Immature natural killer cell (primary cell): ENCODE data around the gene SHOX. TPM values are rescaled to one million over a fixed set of nuclear protein-coding genes. Genes with fewer than 3 reads are reported as not detected.

ENCODE experiments used
- DNase-seq, 3 donors: peaks; one replicate each; pipeline ENCODE4 v3.0.0; 2022; ENCODE audit warnings: mixed read lengths in 1 of 3
- H3K27ac Mint-ChIP-seq, 6 donors: one replicate each; pipeline ENCODE4 v1.8.0; 2020; ENCODE audit warnings: mixed read lengths in 6 of 6, mild to moderate bottlenecking in 5 of 6, inconsistent platforms in 4 of 6, moderate library complexity in 3 of 6
- H3K27me3 Mint-ChIP-seq, 3 donors: one replicate each; pipeline ENCODE4 v1.8.0; 2020 to 2021; ENCODE audit warnings: low read depth in 3 of 3, mild to moderate bottlenecking in 3 of 3, mixed read lengths in 3 of 3, moderate library complexity in 3 of 3, inconsistent platforms in 1 of 3
- H3K36me3 Mint-ChIP-seq, 3 donors: one replicate each; pipeline ENCODE4 v1.8.0; 2020; ENCODE audit warnings: mixed read lengths in 3 of 3, inconsistent platforms in 2 of 3, mild to moderate bottlenecking in 2 of 3
- H3K4me1 Mint-ChIP-seq, 2 donors: one replicate each; pipeline ENCODE4 v1.8.0; 2020; ENCODE audit warnings: inconsistent platforms in 2 of 2, mild to moderate bottlenecking in 2 of 2, mixed read lengths in 2 of 2, moderate library complexity in 1 of 2
- H3K4me3 Mint-ChIP-seq, 5 donors: one replicate each; pipeline ENCODE4 v1.8.0; 2020; ENCODE audit warnings: mild to moderate bottlenecking in 5 of 5, mixed read lengths in 5 of 5, inconsistent platforms in 3 of 5, moderate library complexity in 3 of 5
- H3K9me3 Mint-ChIP-seq, 6 donors: one replicate each; pipeline ENCODE4 v1.8.0; 2020; ENCODE audit warnings: mild to moderate bottlenecking in 6 of 6, mixed read lengths in 6 of 6, inconsistent platforms in 4 of 6, moderate library complexity in 3 of 6
- polyA plus RNA-seq, 3 donors: library from polyadenylated mRNA; unstranded; fragments of 300-500 nt; fragmentation: Illumina TruSeq; gene quantifications; one replicate each; pipeline ENCODE4 v1.2.3, GENCODE V29; 2021

Gene SHOX
- polyA plus RNA-seq, 3 donors from 2014 or later, result not detected

- no peak for DNase-seq
- Mint-ChIP-seq H3K27me3 (peaks cover 8 to 38% (median 26%) of the 10 kb centered on the region in 3 donors), H3K4me3 (no peak overlapping the region), H3K9me3 (peaks cover 0 to 3% (median 0%) of the 10 kb centered on the region in 6 donors), H3K4me1 (no peaks in the 10 kb centered on the region), H3K36me3 (no peaks in the 10 kb centered on the region), H3K27ac (no peak overlapping the region)
Observed at GRCh38 chrX:636981-637659, 6.5 kb downstream of the SHOX start.

- H3K27ac Mint-ChIP-seq, result no peak overlapping the region
- no peaks in the 10 kb centered on the region for H3K36me3 Mint-ChIP-seq
- peaks cover 7 to 35% (median 19%) of the 10 kb centered on the region in 3 donors for H3K27me3 Mint-ChIP-seq
- peaks cover 0 to 3% (median 0%) of the 10 kb centered on the region in 6 donors for H3K9me3 Mint-ChIP-seq
- no peak for DNase-seq
- H3K4me3 Mint-ChIP-seq, result no peak overlapping the region
- H3K4me1 Mint-ChIP-seq, result no peaks in the 10 kb centered on the region
Observed at GRCh38 chrX:637660-638481, 7.3 kb downstream of the SHOX start.

- H3K4me1 Mint-ChIP-seq, result no peaks in the 10 kb centered on the region
- H3K4me3 Mint-ChIP-seq, result no peak overlapping the region
- no peak for DNase-seq
- no peaks in the 10 kb centered on the region for H3K36me3 Mint-ChIP-seq
- peaks cover 7 to 36% (median 16%) of the 10 kb centered on the region in 3 donors for H3K27me3 Mint-ChIP-seq
- H3K27ac Mint-ChIP-seq, result no peak overlapping the region
- H3K9me3 Mint-ChIP-seq, result peaks cover 0 to 3% (median 0%) of the 10 kb centered on the region in 6 donors
Observed at GRCh38 chrX:638482-639131, 8.0 kb downstream of the SHOX start.

- H3K27ac Mint-ChIP-seq, result no peak overlapping the region
- peaks cover 0 to 3% (median 0%) of the 10 kb centered on the region in 6 donors for H3K9me3 Mint-ChIP-seq
- no peak overlapping the region for H3K4me3 Mint-ChIP-seq
- H3K36me3 Mint-ChIP-seq, result no peaks in the 10 kb centered on the region
- no peak for DNase-seq
- H3K27me3 Mint-ChIP-seq, result peaks cover 7 to 32% (median 14%) of the 10 kb centered on the region in 3 donors
- H3K4me1 Mint-ChIP-seq, result no peaks in the 10 kb centered on the region
Observed at GRCh38 chrX:639151-639550, 8.6 kb downstream of the SHOX start.

- Mint-ChIP-seq H3K4me1 (no peaks in the 10 kb centered on the region), H3K27me3 (peaks cover 8 to 26% (median 16%) of the 10 kb centered on the region in 3 donors), H3K27ac (no peak overlapping the region), H3K9me3 (peaks cover 0 to 3% (median 0%) of the 10 kb centered on the region in 6 donors), H3K36me3 (no peaks in the 10 kb centered on the region), H3K4me3 (no peak overlapping the region)
- no peak for DNase-seq
Observed at GRCh38 chrX:640641-641040, 10.1 kb downstream of the SHOX start.

GRCh38 chrX:641671-642435, 11.3 kb downstream of the SHOX start:
- no peak for DNase-seq
- peaks cover 8 to 25% (median 14%) of the 10 kb centered on the region in 3 donors for H3K27me3 Mint-ChIP-seq
- H3K36me3 Mint-ChIP-seq, result no peaks in the 10 kb centered on the region
- no peak overlapping the region for H3K4me3 Mint-ChIP-seq
- no peaks in the 10 kb centered on the region for H3K4me1 Mint-ChIP-seq
- H3K9me3 Mint-ChIP-seq, result peaks cover 0 to 3% (median 0%) of the 10 kb centered on the region in 6 donors
- H3K27ac Mint-ChIP-seq, result no peak overlapping the region

GRCh38 chrX:642436-643240, 12.0 kb downstream of the SHOX start:
- DNase-seq, result no peak
- peaks cover 0 to 3% (median 0%) of the 10 kb centered on the region in 6 donors for H3K9me3 Mint-ChIP-seq
- H3K27ac Mint-ChIP-seq, result no peak overlapping the region
- peaks cover 6 to 17% (median 6%) of the 10 kb centered on the region in 3 donors for H3K27me3 Mint-ChIP-seq
- no peaks in the 10 kb centered on the region for H3K4me1 Mint-ChIP-seq
- no peak overlapping the region for H3K4me3 Mint-ChIP-seq
- H3K36me3 Mint-ChIP-seq, result no peaks in the 10 kb centered on the region

- Mint-ChIP-seq H3K27ac (no peak overlapping the region), H3K27me3 (peaks cover 1 to 11% (median 6%) of the 10 kb centered on the region in 3 donors), H3K4me1 (no peaks in the 10 kb centered on the region), H3K4me3 (no peak overlapping the region), H3K36me3 (no peaks in the 10 kb centered on the region), H3K9me3 (peaks cover 0 to under 1% (median 0%) of the 10 kb centered on the region in 6 donors)
- DNase-seq, result no peak
Observed at GRCh38 chrX:643241-643595, 12.6 kb downstream of the SHOX start.

- H3K36me3 Mint-ChIP-seq, result no peaks in the 10 kb centered on the region
Observed at GRCh38 chrX:643911-644303, 13.3 kb downstream of the SHOX start.

GRCh38 chrX:644304-645281, 14.0 kb downstream of the SHOX start:
- Mint-ChIP-seq H3K36me3 (no peaks in the 10 kb centered on the region), H3K27me3 (peaks cover 3 to 6% (median 4%) of the 10 kb centered on the region in 3 donors), H3K4me3 (no peak overlapping the region), H3K9me3 (no peaks in the 10 kb centered on the region), H3K27ac (no peak overlapping the region), H3K4me1 (no peaks in the 10 kb centered on the region)
- DNase-seq, result no peak

More at GRCh38 chrX:643911-644303, 13.3 kb downstream of the SHOX start:
- Mint-ChIP-seq H3K27ac (no peak overlapping the region), H3K9me3 (no peaks in the 10 kb centered on the region), H3K4me3 (no peak overlapping the region), H3K27me3 (peaks cover 3 to 9% (median 6%) of the 10 kb centered on the region in 3 donors), H3K4me1 (no peaks in the 10 kb centered on the region)
- no peak for DNase-seq

- Mint-ChIP-seq H3K9me3 (no peaks in the 10 kb centered on the region), H3K27me3 (peaks cover 3 to 4% (median 3%) of the 10 kb centered on the region in 3 donors), H3K4me3 (no peak overlapping the region), H3K4me1 (no peaks in the 10 kb centered on the region), H3K36me3 (no peaks in the 10 kb centered on the region), H3K27ac (no peak overlapping the region)
- no peak for DNase-seq
Observed at GRCh38 chrX:646228-646495, 15.6 kb downstream of the SHOX start.

GRCh38 chrX:646796-647195, 16.2 kb downstream of the SHOX start:
- Mint-ChIP-seq H3K4me1 (no peaks in the 10 kb centered on the region), H3K36me3 (no peaks in the 10 kb centered on the region), H3K27me3 (peaks cover 3 to 4% (median 3%) of the 10 kb centered on the region in 3 donors), H3K9me3 (no peaks in the 10 kb centered on the region), H3K27ac (no peak overlapping the region), H3K4me3 (no peak overlapping the region)
- no peak for DNase-seq
